Neural progenitor cell (in vitro differentiated cells): ENCODE data around the gene SLC25A1.

ENCODE experiments used
- EZH2phosphoT487 ChIP-seq: fragments of 200-600 bp; sonication (generic); IDR thresholded peaks from 2 replicates; pipeline ENCODE4 v1.6.1; 2017; ENCODE audit warnings: antibody characterized with exemption
- TF ChIP-seq, protein P1 (sequence below): fragments of 200-600 bp; sonication (generic); IDR thresholded peaks from 2 replicates; pipeline ENCODE4 v1.5.1; 2017; ENCODE audit warnings: antibody characterized with exemption, mild to moderate bottlenecking

DNA sequence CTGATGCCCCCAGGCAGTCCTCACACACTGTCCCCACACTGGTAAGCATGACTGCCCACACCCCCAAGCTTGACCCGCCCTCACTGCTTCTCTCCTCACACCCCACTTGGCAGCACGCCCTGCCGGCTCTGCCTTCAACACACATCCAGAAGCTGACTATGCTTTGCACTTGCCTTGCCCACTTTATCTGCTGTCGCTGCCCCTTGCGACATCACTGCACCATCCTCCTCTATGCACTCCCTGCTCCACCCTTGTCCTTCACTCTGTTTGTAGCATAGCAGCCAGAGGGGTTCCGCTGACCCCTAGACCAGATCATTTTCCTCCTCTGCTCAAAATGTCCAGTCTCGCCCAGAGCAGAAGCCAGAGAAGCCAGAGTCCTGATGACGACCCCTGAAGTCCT, 25.3 kb upstream of the SLC25A1 start:
- no peak for TF ChIP-seq EZH2phosphoT487
- TF ChIP-seq, protein P1, sequence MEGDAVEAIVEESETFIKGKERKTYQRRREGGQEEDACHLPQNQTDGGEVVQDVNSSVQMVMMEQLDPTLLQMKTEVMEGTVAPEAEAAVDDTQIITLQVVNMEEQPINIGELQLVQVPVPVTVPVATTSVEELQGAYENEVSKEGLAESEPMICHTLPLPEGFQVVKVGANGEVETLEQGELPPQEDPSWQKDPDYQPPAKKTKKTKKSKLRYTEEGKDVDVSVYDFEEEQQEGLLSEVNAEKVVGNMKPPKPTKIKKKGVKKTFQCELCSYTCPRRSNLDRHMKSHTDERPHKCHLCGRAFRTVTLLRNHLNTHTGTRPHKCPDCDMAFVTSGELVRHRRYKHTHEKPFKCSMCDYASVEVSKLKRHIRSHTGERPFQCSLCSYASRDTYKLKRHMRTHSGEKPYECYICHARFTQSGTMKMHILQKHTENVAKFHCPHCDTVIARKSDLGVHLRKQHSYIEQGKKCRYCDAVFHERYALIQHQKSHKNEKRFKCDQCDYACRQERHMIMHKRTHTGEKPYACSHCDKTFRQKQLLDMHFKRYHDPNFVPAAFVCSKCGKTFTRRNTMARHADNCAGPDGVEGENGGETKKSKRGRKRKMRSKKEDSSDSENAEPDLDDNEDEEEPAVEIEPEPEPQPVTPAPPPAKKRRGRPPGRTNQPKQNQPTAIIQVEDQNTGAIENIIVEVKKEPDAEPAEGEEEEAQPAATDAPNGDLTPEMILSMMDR: no peak
